Astrocyte (in vitro differentiated cells and primary cell): ENCODE data around the gene TMEM30A. TPM values are rescaled to one million over a fixed set of nuclear protein-coding genes. Genes with fewer than 3 reads are reported as not detected.

Experiments used
- DNase-seq: peaks from one replicate; pipeline ENCODE4 v3.0.0-alpha.2; 2010; ENCODE audit warnings: low read depth
- FAIRE-seq: peaks from 2 replicates; lab custom pipeline; 2011; peaks lifted over from hg19 to GRCh38; lab: Jason Lieb, UNC
- H2AFZ ChIP-seq: 2 replicates; pipeline ENCODE4 v1.6.0; 2012; ENCODE audit warnings: low read depth, low read length, inconsistent platforms
- H3K27ac ChIP-seq: 2 replicates; pipeline ENCODE4 v1.5.1; 2011; ENCODE audit warnings: low read depth, low read length, inconsistent platforms
- H3K27me3 ChIP-seq: 2 replicates; pipeline ENCODE4 v1.6.0; 2011; ENCODE audit warnings: low read length, inconsistent platforms; ENCODE audit not compliant: insufficient read depth
- H3K36me3 ChIP-seq: 2 replicates; pipeline ENCODE4 v1.5.1; 2011; ENCODE audit warnings: low read length, inconsistent platforms; ENCODE audit not compliant: insufficient read depth
- H3K4me1 ChIP-seq: 2 replicates; pipeline ENCODE4 v1.5.1; 2011; ENCODE audit warnings: low read length, inconsistent platforms; ENCODE audit not compliant: insufficient read depth
- H3K4me2 ChIP-seq: 2 replicates; pipeline ENCODE4 v1.6.0; 2012; ENCODE audit warnings: low read length, inconsistent platforms
- H3K4me3 ChIP-seq: 2 replicates; pipeline ENCODE4 v1.5.1; 2011; ENCODE audit warnings: low read depth, mild to moderate bottlenecking, low read length, inconsistent platforms; ENCODE audit not compliant: insufficient read depth
- H3K79me2 ChIP-seq: 2 replicates; pipeline ENCODE4 v1.6.0; 2012; ENCODE audit warnings: mild to moderate bottlenecking, low read length, inconsistent platforms; ENCODE audit not compliant: insufficient read depth
- H3K9ac ChIP-seq: 2 replicates; pipeline ENCODE4 v1.6.0; 2012; ENCODE audit warnings: mild to moderate bottlenecking, low read length, inconsistent platforms
- H3K9me3 ChIP-seq: 2 replicates; pipeline ENCODE4 v1.5.1; 2012; ENCODE audit warnings: low read depth, mild to moderate bottlenecking, low read length, inconsistent platforms; ENCODE audit not compliant: insufficient read depth
- H4K20me1 ChIP-seq: 2 replicates; pipeline ENCODE4 v1.6.0; 2012; ENCODE audit warnings: low read length, inconsistent platforms; ENCODE audit not compliant: insufficient read depth
- H3K27ac Mint-ChIP-seq: one replicate; pipeline ENCODE4 v1.8.0; 2021; ENCODE audit warnings: mild to moderate bottlenecking, mixed read lengths; ENCODE audit not compliant: unreplicated experiment
- H3K27me3 Mint-ChIP-seq: one replicate; pipeline ENCODE4 v1.8.0; 2021; ENCODE audit warnings: low read depth, mixed read lengths; ENCODE audit not compliant: unreplicated experiment
- H3K36me3 Mint-ChIP-seq: one replicate; pipeline ENCODE4 v1.8.0; 2021; ENCODE audit warnings: low read depth, mixed read lengths; ENCODE audit not compliant: unreplicated experiment
- H3K4me1 Mint-ChIP-seq: one replicate; pipeline ENCODE4 v1.8.0; 2021; ENCODE audit warnings: low read depth, mixed read lengths; ENCODE audit not compliant: unreplicated experiment
- H3K4me3 Mint-ChIP-seq: one replicate; pipeline ENCODE4 v1.8.0; 2021; ENCODE audit warnings: mild to moderate bottlenecking, moderate library complexity, mixed read lengths; ENCODE audit not compliant: unreplicated experiment
- H3K9me3 Mint-ChIP-seq: one replicate; pipeline ENCODE4 v1.8.0; 2021; ENCODE audit warnings: mild to moderate bottlenecking, mixed read lengths; ENCODE audit not compliant: unreplicated experiment
- CTCF ChIP-seq: IDR thresholded peaks from 2 replicates; pipeline ENCODE4 v1.5.1; 2011; ENCODE audit warnings: low read depth, mild to moderate bottlenecking, inconsistent platforms, low read length, moderate library complexity; ENCODE audit not compliant: insufficient read depth
- EZH2 ChIP-seq: IDR thresholded peaks from 2 replicates; pipeline ENCODE4 v1.6.1; 2012; ENCODE audit warnings: mild to moderate bottlenecking, low read length, inconsistent platforms; ENCODE audit not compliant: insufficient read depth
- total RNA-seq: library from RNA; stranded (reverse); gene quantifications from 2 replicates; pipeline ENCODE4 v1.2.1, GENCODE V29; 2021

Gene TMEM30A
- total RNA-seq, 1 donor from 2014 or later, result 166 TPM

GRCh38 chr6:75204959-75205775 lies 79.4 kb downstream of the TMEM30A start:
- H3K9me3 Mint-ChIP-seq, result no peaks in the 10 kb centered on the region
- H3K9me3 ChIP-seq, result no peaks in the 10 kb centered on the region
- peak overlapping the region; percentile 97 for H3K27ac ChIP-seq
- peak; percentile 85 for DNase-seq
- H3K27me3 ChIP-seq, result peaks cover 3% of the 10 kb centered on the region
- peak overlapping the region; percentile 99 for H3K9ac ChIP-seq
- peaks cover 3% of the 10 kb centered on the region for H3K36me3 Mint-ChIP-seq
- peak overlapping the region; percentile 95 for H3K4me3 Mint-ChIP-seq
- H3K4me1 ChIP-seq, result peaks cover 49% of the 10 kb centered on the region
- peaks cover 27% of the 10 kb centered on the region for H4K20me1 ChIP-seq
- peaks cover 21% of the 10 kb centered on the region for H3K4me1 Mint-ChIP-seq
- H3K36me3 ChIP-seq, result no peaks in the 10 kb centered on the region
- H3K27me3 Mint-ChIP-seq, result peaks cover 18% of the 10 kb centered on the region
- H3K4me3 ChIP-seq, result peak overlapping the region; percentile 99
- TF ChIP-seq EZH2, result no peak
- H3K4me2 ChIP-seq, result peak overlapping the region; percentile 92
- H3K79me2 ChIP-seq, result peaks cover 49% of the 10 kb centered on the region
- H3K27ac Mint-ChIP-seq, result peak overlapping the region; percentile 94
- peak overlapping the region; percentile 45 for H2AFZ ChIP-seq
- FAIRE-seq, result no peak

GRCh38 chr6:75204217-75204958 lies 80.2 kb downstream of the TMEM30A start:
- H4K20me1 ChIP-seq, result peaks cover 29% of the 10 kb centered on the region
- DNase-seq, result peak; percentile 87
- peak overlapping the region; percentile 45 for H2AFZ ChIP-seq
- Mint-ChIP-seq H3K27me3 (peaks cover 18% of the 10 kb centered on the region), H3K4me3 (peak overlapping the region; percentile 95), H3K27ac (peak overlapping the region; percentile 94), H3K4me1 (peaks cover 21% of the 10 kb centered on the region), H3K36me3 (peaks cover 3% of the 10 kb centered on the region), H3K9me3 (no peaks in the 10 kb centered on the region)
- FAIRE-seq, result peak; percentile 78
- peaks cover 3% of the 10 kb centered on the region for H3K27me3 ChIP-seq
- H3K36me3 ChIP-seq, result no peaks in the 10 kb centered on the region
- peaks cover 49% of the 10 kb centered on the region for H3K4me1 ChIP-seq
- peak overlapping the region; percentile 97 for H3K27ac ChIP-seq
- H3K9ac ChIP-seq, result peak overlapping the region; percentile 99
- peak overlapping the region; percentile 99 for H3K4me3 ChIP-seq
- TF ChIP-seq EZH2 (no peak), CTCF (peak; percentile 86)
- no peaks in the 10 kb centered on the region for H3K9me3 ChIP-seq
- peaks cover 56% of the 10 kb centered on the region for H3K79me2 ChIP-seq
- H3K4me2 ChIP-seq, result peak overlapping the region; percentile 92

- Histone ChIP-seq H3K4me2 (peak overlapping the region; percentile 92), H3K27me3 (peaks cover 3% of the 10 kb centered on the region), H2AFZ (peak overlapping the region; percentile 16), H3K4me1 (peaks cover 48% of the 10 kb centered on the region), H3K36me3 (no peaks in the 10 kb centered on the region), H3K4me3 (peak overlapping the region; percentile 99), H3K9ac (peak overlapping the region; percentile 99), H3K79me2 (peaks cover 63% of the 10 kb centered on the region), H3K9me3 (no peaks in the 10 kb centered on the region), H4K20me1 (peaks cover 29% of the 10 kb centered on the region), H3K27ac (peak overlapping the region; percentile 97)
- peak overlapping the region; percentile 94 for H3K27ac Mint-ChIP-seq
- peaks cover 17% of the 10 kb centered on the region for H3K27me3 Mint-ChIP-seq
- H3K4me1 Mint-ChIP-seq, result peaks cover 21% of the 10 kb centered on the region
- DNase-seq (peak; percentile 45), FAIRE-seq (peak; percentile 37)
- no peak for TF ChIP-seq EZH2
- TF ChIP-seq CTCF, result no peak
- no peaks in the 10 kb centered on the region for H3K9me3 Mint-ChIP-seq
- H3K4me3 Mint-ChIP-seq, result peak overlapping the region; percentile 95
- H3K36me3 Mint-ChIP-seq, result peaks cover 3% of the 10 kb centered on the region
Measured at GRCh38 chr6:75203721-75204120, 80.9 kb downstream of the TMEM30A start.
